Kidney glomerular epithelial cell (primary cell): Measurements from ENCODE around the gene CCR4.
"Not testable (repeated sequence)": the region's sequence is repeated elsewhere in the genome, so short reads cannot be mapped to it uniquely, and the experiment has no call there.

Source experiments
- DNase-seq: peaks from one replicate; lab custom pipeline; 2025; lab: John Stamatoyannopoulos, UW

CCR4 gene

DNA sequence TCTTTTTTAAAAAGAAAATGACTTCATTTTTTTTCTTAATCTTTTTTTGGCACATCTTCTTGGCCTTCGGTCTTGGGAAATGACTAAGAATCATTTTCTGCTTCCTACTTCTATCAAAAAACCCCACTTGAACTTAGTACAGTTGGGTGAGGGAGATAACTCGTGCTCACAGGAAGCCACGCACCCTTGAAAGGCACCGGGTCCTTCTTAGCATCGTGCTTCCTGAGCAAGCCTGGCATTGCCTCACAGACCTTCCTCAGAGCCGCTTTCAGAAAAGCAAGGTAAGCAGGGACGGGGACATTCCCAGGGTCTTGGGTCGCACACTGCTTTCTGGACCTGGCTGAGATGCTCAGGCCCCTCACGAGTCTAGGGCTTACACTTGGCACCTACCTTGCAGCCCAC is at the start of gene CCR4:
TSS of gene CCR4 (plus strand) at position 235 of the 402 bp plus-strand sequence. CDS start 1,779 bp downstream, outside the sequence.
- DNase-seq, result no peak

DNA sequence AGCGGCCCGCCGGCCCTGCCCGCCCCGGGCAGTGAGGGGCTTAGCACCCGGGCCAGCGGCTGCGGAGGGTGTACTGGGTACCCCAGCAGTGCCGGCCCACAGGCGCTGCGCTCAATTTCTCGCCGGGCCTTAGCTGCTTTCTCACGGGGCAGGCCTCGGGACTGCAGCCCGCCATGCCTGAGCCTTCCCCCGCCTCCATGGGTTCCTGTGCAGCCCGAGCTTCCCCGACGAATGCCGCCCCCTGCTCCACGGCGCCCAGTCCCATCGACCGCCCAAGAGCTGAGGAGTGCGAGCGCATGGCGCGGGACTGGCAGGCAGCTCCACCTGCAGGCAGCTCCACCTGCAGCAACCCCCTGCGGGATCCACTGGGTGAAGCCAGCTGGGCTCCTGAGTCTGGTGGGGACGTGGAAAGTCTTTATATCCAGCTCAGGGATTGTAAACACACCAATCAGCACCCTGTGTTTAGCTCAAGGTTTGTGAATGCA is 48.5 kb upstream of the CCR4 start:
- DNase-seq, result not testable (repeated sequence)

DNA sequence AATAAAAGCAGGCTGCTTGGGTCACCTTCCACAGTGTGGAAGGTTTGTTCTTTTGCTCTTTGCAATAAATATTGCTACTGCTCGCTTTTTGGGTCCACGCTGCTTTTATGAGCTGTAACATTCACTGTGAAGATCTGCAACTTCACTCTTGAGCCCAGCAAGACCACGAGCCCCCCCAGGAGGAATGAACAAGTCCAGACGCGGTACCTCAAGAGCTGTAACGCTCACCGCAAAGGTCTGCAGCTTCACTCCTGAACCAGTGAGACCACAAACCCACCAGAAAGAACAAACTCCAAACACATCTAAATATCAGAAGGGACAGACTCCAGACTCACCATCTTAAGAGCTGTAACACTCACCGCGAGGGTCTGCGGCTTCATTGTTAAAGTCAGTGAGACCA is 47.5 kb upstream of the CCR4 start:
- no peak for DNase-seq

DNA sequence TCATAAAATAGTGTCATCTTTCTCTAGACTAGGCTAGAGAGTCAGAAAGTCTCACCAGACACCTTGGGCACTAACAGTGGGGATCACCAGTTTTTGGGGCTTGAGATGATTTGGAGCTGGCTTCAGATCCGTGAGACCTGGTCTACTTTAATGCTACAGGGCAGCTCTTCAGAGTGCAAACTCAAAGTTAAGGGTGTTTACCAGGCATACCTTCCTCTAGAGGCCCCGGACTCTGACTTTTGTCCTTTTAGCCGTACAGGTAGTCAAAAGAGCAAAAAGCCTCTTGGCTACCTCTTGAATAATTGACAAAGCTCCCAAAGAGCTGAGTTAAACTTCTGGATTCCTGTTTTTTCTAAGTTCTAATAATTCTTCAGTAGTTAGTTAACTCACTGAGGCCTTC is 41.4 kb upstream of the CCR4 start:
- no peak for DNase-seq

DNA sequence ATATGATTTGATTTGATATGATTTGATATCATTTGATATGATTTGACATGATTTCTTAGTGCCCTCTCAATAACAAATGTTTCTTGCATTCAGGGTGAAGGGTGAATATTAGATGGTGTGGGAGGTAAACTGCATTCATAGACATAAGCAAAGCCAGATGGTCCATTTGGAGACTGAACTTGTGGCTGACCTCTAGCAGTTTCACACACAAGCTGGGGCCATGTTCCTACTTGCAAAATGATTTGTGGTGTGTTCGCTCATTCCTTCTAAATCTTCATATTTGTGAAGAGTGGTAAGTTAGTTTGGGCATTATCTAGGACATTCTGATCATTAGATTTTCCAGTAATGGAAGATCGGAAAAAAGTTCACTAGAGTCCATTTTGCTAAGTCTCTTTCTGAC is 40.5 kb upstream of the CCR4 start:
- DNase-seq, result no peak

DNA sequence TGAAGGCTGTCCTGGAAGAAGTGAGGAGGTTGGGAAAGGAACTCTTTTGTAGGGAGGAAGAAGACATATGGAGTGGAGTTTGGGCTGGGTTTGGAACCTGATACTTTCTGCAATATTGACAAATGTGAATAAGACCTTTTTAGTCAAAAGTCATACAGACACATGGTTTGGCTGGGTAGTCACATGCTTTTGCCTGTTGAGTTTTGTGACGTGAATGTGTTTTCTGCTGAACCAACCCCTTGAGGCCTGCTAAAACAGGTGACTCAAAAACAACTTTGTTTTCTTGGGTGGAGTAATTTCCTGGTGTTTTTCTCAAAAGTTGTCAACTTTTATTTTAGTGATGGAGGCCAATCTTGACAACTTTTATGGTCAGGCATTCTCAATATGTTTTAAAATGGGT is 39.4 kb upstream of the CCR4 start:
- DNase-seq, result no peak

DNA sequence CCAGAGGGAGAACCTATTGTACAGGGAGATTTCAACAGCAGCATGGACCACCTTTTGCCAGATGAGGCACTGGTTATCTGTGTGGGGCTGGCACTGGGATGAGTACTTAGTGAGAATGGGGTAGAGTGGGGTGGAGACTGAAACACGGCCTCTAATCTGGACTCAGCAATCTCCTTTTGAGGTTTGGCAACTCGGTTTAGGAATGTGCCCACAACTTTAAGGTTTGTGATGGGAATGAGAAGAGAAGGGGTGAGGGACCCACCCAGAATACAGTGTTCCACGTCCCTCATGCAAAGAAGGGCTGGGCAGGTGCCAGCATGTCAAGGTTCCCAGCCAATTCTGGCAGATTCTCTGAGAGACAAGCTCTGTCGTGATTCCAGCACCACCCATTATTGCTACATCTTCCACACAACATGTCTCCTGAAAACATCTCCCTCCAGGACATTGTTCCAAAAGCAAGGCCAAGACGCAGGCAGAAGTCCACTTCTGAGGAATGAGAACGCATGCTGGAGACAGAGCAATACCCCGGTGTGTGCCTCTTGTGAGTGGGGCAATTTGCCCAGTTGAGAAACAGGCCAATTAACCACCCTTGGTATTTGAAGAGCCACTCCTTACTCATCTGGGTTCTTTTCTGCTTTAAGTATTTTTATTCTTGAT is 37.5 kb upstream of the CCR4 start:
- DNase-seq, result no peak

DNA sequence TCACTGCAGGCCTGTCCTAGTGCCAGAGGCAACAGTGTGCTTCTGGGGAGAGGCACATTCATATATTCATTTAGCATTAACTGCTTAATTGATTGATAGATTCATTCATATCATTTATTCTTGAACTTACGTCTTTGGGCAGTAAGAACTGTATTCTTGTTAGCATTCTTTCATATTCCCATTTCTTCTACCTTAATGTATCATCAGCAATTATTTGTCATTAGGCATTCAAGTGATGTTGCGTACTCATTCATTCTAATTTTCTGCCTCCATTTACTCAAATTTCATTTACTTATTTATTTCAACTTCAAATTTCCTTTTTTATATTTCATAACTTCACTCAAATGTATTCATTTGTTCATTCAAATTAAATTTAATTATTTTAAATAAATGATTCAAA is 31.5 kb upstream of the CCR4 start:
- no peak for DNase-seq

DNA sequence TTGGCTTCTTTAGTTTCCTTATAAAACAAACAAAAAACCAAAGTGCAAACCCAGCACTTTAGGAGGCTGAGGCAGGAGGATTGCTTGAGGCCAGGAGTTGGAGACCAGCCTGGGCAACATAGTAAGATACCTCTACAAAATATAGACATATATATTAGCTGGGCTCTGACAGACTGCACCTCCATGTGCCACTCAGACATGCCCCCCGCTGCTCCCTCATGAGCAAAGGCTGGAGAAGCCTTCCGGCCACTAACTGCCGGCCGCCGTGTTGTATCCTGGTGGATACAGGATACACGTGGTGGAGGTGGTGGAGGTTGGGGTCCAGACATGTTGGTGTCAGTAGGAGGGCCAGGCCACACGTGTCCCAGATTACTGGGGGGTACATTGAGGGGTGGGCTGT is 29.4 kb upstream of the CCR4 start:
- no peak for DNase-seq

DNA sequence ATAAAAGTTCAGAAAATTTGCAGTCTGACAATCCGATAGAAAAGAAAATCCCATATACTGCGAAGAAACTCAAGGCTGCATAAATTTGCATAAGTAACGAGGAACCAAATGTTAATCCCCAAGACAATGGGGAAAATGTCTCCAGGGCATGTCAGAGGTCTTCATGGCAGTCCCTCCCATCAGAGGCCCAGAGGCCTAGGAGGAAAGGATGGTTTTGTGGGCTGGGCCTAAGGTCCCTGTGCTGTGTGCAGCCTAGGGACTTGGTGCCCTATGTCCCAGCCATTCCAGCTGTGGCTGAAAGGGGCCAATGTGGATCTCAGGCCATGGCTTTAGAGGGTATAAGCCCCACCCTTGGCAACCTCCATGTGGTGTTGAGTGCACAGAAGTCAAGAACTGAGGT is 21.3 kb upstream of the CCR4 start:
- no peak for DNase-seq

DNA sequence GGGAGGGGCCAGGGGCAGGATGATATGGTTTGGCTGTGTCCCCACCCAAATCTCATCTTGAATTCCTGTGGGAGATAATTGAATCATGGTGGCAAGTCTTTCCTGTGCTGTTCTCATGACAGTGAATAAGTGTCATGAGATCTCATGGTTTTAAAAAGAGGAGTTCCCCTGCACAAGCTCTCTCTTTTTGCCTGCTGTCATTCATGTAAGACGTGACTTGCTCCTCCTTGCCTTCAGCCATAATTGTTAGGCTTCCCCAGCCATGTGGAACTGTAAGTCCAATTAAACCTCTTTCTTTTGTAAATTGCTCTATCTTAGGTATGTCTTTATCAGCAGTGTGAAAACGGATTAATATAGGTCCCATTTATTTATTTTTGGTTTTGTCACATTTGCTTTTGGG is 20.2 kb upstream of the CCR4 start:
- DNase-seq, result not testable (repeated sequence)

DNA sequence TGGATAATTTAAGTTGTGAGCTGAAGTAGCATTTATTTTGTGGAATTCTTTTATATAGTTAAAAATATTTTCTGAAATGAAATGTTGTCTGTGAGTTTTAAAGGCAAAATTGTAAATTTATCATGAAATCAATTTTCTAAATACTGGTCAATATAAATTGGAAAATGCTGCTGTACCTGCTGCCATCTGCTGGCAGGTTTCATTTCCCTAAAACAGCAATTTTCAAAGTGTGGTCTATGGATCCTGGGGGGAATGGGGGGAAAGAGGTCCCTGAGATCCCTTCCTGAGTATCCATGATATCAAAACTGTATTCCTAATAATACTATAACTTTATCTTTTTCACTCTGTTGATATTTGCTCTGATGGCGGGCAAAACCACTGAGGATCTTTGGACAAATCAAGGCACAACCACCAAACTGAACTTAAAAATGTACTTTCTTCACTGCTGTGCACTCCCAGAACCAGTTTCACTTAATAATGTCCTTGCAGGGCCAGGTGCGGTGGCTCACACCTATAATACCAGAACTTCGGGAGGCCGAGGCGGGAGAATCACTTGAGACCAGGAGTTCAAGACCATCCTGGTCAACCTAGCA is 17.2 kb upstream of the CCR4 start:
- peak; percentile 8 for DNase-seq

DNA sequence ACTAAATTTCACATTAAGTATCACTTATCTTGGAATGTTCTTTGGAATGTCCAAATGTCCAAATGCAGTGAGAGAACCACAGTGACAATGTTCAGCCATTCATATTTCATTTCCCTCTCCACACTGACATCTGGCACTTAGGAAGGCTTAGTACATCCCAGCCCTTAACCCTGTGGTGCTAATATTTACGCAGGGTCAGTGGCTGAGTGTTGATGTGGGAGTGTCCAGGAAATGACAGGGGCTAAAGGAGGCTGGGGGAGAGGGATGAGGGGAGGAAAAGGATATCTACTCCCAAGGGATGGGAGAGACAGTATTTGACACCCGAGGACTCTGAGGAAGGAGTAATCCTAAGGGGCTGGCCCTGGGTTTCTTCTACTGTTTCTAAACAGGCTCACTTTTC is 14.1 kb upstream of the CCR4 start:
- DNase-seq, result no peak

DNA sequence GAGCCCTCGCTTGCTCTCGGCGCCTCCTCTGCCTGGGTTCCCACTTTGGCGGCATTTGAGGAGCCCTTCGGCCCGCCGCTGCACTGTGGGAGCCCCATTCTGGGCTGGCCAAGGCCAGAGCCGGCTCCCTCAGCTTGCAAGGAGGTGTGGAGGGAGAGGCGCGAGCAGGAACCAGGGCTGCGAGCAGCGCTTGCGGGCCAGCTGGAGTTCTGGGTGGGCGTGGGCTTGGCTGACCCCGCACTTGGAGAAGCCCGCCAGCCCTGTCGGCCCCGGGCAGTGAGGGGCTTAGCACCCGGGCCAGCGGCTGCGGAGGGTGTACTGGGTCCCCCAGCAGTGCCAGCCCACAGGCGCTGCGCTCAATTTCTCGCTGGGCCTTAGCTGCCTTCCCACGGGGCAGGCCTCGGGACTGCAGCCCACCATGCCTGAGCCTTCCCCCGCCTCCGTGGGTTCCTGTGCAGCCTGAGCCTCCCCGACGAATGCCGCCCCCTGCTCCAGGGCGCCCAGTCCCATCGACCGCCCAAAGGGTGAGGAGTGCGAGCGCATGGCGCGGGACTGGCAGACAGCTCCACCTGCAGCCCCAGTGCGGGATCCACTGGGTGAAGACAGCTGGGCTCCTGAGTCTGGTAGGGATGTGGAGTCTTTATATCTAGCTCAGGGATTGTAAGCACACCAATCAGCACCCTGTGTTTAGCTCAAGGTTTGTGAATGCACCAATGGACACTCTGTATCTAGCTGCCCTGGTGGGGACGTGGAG is 11.7 kb upstream of the CCR4 start:
- not testable (repeated sequence) for DNase-seq

DNA sequence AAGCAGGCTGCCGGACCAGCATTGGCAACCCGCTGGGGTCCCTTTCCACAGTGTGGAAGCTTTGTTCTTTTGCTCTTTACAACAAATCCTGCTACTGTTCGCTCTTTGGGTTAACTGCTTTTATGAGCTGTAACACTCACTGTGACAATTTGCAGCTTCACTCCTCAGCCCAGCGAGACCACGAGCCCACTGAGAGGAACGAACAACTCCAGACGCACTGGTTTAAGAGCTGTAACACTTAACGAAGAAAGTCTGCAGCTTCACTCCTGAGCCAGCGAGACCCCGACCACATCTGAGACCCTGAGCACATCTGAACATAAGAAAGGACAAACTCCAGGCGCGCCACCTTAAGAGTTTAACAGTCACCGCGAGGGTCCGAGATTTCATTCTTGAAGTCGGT is 10.7 kb upstream of the CCR4 start:
- no peak for DNase-seq

DNA sequence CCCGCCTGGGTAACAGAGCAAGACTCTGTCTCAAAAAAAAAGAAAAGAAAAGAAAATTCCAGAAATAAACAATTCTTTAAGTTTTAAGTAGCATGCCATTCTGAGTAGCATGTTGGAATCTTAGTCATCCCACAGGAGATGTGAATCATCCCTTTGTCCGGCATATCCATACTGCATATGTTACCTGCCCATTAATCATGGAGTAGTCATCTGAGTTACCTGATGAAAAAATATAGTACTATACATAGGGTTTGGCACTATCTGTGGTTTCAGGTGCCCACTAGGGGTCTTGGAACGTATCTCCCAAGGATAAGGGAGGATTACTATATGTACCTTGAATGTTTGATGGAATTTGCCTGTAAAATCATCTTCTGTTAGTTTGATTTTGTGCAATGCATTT is 6.3 kb upstream of the CCR4 start:
- no peak for DNase-seq

DNA sequence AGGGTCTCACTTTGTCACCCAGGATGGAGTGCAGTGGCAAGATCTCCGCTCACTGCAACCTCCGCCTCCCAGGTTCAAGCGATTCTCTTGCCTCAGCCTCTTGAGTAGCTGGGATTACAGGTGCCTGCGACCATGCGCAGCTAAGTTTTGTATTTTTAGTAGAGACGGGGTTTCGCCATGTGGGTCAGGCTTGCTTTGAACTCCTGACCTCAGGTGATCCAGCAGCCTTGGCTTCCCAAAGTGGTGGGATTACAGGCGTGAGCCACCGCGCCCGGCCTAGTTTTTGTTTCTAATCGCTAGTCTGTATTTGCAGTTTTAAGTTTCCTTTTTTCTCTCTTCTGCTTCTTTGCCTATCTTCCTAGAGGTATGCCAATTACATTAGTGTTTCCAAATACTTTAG is 5.8 kb upstream of the CCR4 start:
- not testable (repeated sequence) for DNase-seq

DNA sequence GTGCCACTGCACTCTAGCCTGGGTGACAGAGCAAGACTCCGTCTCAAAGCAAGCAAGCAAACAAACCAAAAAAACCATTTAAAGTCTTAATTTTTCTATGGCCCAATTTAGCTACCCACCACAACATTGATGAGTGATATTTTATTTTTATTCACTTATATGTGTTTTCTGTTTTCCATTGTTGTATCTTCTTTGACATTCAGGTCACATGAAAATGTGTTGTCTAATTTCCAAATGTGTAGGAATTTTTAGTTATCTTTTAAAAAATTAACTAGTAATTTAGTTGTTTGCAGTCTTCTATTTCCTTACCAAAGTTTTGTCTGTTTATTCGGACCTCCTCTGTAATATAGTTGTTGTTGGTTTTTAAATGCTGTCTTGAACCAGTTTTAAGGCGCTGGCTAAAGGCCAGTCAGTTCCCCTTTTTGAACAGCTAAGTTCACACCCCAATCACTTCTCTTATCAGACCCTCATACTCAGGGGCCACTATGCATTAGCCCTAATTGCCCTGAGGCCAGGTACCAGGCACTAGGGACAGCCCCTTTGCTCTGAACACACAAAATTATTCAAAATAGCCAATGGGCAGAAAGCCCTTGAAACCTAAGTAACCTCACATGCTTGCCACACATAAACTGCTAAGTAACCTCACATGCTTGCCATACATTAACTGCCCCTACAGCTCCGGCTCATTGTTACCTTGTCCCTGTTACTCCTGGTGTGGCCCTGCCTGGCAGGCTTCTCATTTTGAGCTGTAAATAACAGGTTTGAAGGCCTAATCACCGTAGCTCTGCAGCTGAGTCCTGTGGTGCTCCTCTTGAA is 4.3 kb upstream of the CCR4 start:
- no peak for DNase-seq

DNA sequence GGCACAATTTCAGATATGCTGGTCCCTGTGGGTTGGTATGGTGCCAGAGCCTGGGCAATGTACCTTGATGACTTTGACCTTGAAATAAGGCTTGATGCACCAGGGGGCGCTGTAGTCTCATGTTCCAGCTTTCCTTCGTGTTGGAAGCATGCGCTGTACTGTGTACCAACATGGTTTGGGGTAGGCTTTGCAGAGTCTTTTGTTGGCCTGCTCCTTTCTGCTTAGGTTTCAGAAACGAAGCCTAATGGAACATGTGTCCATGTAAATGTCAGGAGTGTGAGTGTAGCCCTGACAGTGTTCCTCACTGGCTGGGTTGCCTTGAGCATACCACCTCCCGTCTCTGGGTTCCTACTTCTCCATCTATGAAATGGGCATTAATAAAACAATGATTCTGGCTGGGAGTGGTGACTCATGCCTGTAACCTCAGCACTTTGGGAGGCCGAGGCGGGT is 3.6 kb upstream of the CCR4 start:
- peak; percentile 61 for DNase-seq

DNA sequence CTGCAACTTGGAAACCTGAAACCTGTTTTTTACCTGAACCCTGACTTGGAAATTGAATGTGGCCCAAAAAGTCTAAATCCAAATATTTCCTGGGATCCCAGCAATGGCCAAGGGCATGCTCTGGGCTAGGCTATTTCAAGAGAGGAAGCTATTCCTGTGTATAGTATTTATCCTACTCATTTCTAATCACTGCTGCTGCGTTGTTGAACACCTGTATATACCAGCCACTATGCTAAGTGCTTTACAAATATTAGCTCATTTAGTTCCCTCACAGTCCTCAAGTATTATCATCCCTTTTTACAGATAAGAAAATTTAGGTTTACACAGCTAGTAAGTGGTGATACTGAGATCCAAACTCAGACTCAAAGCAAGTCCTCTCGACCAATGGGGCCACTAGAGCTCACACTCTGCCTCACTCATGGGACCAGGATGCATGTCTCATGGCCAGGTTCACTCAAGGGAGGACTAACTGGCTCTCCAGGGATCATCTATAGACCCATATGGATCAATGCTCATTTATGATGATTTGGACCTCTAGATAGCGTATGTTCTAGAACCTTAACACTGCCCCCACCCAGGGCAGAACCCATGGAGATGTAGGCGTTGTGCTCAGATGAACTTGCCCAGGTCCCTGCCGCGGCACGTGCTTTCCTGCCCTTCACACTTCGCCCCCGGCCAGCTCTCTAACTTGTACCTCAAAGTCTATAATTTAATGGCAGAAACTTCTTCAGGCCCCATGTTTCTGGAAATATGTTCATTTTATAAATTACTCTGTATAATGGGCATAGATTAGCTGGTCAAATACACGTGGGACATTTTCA is 2.6 kb upstream of the CCR4 start:
- DNase-seq, result no peak

DNA sequence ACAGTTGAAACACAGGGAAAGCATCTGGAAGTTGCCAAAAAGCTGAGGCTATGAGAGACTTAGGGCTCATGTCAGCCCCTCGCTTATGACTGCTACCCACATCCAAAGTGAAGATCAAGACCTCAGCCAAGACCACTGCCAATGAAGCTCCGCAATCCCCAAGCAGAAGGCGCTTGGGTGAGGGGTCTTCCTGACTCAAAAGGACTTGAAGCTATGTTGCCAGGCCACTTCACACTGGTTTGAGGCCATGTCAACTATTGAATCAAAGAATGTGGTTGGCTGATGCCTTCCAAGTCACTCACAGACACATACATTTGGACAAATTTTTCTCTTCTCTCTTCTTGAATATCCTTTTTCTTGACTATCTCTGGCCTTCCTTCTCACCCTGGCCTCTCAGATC is 928 bp upstream of the CCR4 start:
- DNase-seq, result no peak
